CD14-positive monocyte (primary cell): ENCODE results near the gene FAXC. TPM values are rescaled to one million over a fixed set of nuclear protein-coding genes. Genes with fewer than 3 reads are reported as not detected.

Experiments
- DNase-seq, 3 donors: peaks; one replicate each; pipeline ENCODE4 v3.0.0-alpha.2; 2011 to 2022
- H2AFZ ChIP-seq: 2 replicates; pipeline ENCODE4 v1.6.0; 2012; ENCODE audit warnings: mild to moderate bottlenecking, low read depth, low read length, inconsistent platforms; ENCODE audit not compliant: insufficient read depth, poor library complexity, severe bottlenecking
- H3K27ac ChIP-seq, 2 donors: 1 replicate in 1 of 2; 2 replicates in 1 of 2; pipeline ENCODE4 v1.5.1; 2012 to 2013; ENCODE audit warnings: low read length in 2 of 2, control low read depth in 1 of 2, inconsistent platforms in 1 of 2, low read depth in 1 of 2, mild to moderate bottlenecking in 1 of 2
- H3K27me3 ChIP-seq, 2 donors: one replicate each; pipeline versions ENCODE4 v1.6.0 to v1.6.1; 2011 to 2013; ENCODE audit warnings: low read length in 2 of 2; ENCODE audit not compliant: control insufficient read depth in 2 of 2, insufficient read depth in 2 of 2
- H3K36me3 ChIP-seq, 2 donors: replicated peaks in 1 of 2; 1 replicate in 1 of 2; 2 replicates in 1 of 2; pipeline versions ENCODE4 v1.5.1 to v1.6.1; 2012 to 2013; ENCODE audit warnings: low read length in 2 of 2, control low read depth in 1 of 2, inconsistent platforms in 1 of 2, mild to moderate bottlenecking in 1 of 2; ENCODE audit not compliant: insufficient read depth in 2 of 2, control insufficient read depth in 1 of 2
- H3K4me1 ChIP-seq, 2 donors: 1 replicate in 1 of 2; 2 replicates in 1 of 2; pipeline versions ENCODE4 v1.5.1 to v1.6.1; 2012 to 2013; ENCODE audit warnings: low read length in 2 of 2, control low read depth in 1 of 2, inconsistent platforms in 1 of 2, mild to moderate bottlenecking in 1 of 2, moderate library complexity in 1 of 2; ENCODE audit not compliant: insufficient read depth in 2 of 2, control insufficient read depth in 1 of 2
- H3K4me2 ChIP-seq: replicated peaks from 2 replicates; pipeline ENCODE3; 2012; ENCODE audit warnings: low read length, moderate library complexity, mild to moderate bottlenecking; ENCODE audit not compliant: poor library complexity, severe bottlenecking; ENCODE audit errors: extremely low read depth
- H3K4me3 ChIP-seq, 3 experiments: fragments of 200-600 bp in 1 of 3; sonication (generic) in 1 of 3; replicated peaks in 1 of 3; 1 replicate in 2 of 3; 2 replicates in 1 of 3; pipeline ENCODE4 v1.5.1; 2011 to 2013; ENCODE audit warnings: low read length in 3 of 3, mild to moderate bottlenecking in 3 of 3, control low read depth in 2 of 3, low read depth in 2 of 3, inconsistent platforms in 1 of 3, moderate library complexity in 1 of 3
- H3K79me2 ChIP-seq: 2 replicates; pipeline ENCODE4 v1.6.0; 2012; ENCODE audit warnings: mild to moderate bottlenecking, control low read depth, inconsistent platforms, low read length, moderate library complexity; ENCODE audit not compliant: insufficient read depth
- H3K9ac ChIP-seq: 2 replicates; pipeline ENCODE4 v1.6.0; 2017; ENCODE audit warnings: low read length, mild to moderate bottlenecking; ENCODE audit not compliant: insufficient read depth, poor library complexity, severe bottlenecking
- H3K9me3 ChIP-seq, 2 donors: replicated peaks in 1 of 2; 1 replicate in 1 of 2; 2 replicates in 1 of 2; pipeline versions ENCODE4 v1.5.1 to v1.6.1; 2012 to 2013; ENCODE audit warnings: low read length in 2 of 2, control low read depth in 1 of 2; ENCODE audit not compliant: control insufficient read depth in 1 of 2, insufficient read depth in 1 of 2
- H4K20me1 ChIP-seq: 2 replicates; pipeline ENCODE4 v1.6.0; 2012; ENCODE audit warnings: mild to moderate bottlenecking, low read length, control low read depth, moderate library complexity; ENCODE audit not compliant: insufficient read depth
- H3K27ac Mint-ChIP-seq, 7 donors: one replicate each; pipeline ENCODE4 v1.8.0; 2020; ENCODE audit warnings: mild to moderate bottlenecking in 7 of 7, mixed read lengths in 7 of 7, moderate library complexity in 6 of 7, inconsistent platforms in 2 of 7
- H3K27me3 Mint-ChIP-seq, 3 donors: one replicate each; pipeline ENCODE4 v1.8.0; 2021 to 2022; ENCODE audit warnings: low read depth in 3 of 3, mild to moderate bottlenecking in 3 of 3, mixed read lengths in 3 of 3, moderate library complexity in 3 of 3, inconsistent platforms in 1 of 3
- H3K36me3 Mint-ChIP-seq, 2 donors: one replicate each; pipeline ENCODE4 v1.8.0; 2020; ENCODE audit warnings: mixed read lengths in 2 of 2, inconsistent platforms in 1 of 2, mild to moderate bottlenecking in 1 of 2
- H3K4me1 Mint-ChIP-seq: one replicate; pipeline ENCODE4 v1.8.0; 2020; ENCODE audit warnings: mild to moderate bottlenecking, mixed read lengths
- H3K4me3 Mint-ChIP-seq, 2 donors: one replicate each; pipeline ENCODE4 v1.8.0; 2020; ENCODE audit warnings: mild to moderate bottlenecking in 2 of 2, mixed read lengths in 2 of 2, moderate library complexity in 1 of 2
- H3K9me3 Mint-ChIP-seq, 7 donors: one replicate each; pipeline ENCODE4 v1.8.0; 2020 to 2022; ENCODE audit warnings: mixed read lengths in 7 of 7, mild to moderate bottlenecking in 6 of 7, moderate library complexity in 6 of 7, inconsistent platforms in 2 of 7
- WGBS: methylation state at CpG from one replicate; pipeline ENCODE4 v1.1.5; 2013; ENCODE audit warnings: missing lambda C conversion rate; ENCODE audit not compliant: insufficient coverage; 5-methylcytosine and 5-hydroxymethylcytosine counted together
- intact Hi-C, 2 donors: fragments of 100-400 bp; cut with micrococcal nuclease; formaldehyde crosslinking; loops; one replicate each; pipeline versions ENCODE4 v1.15.0 to v1.15.1; 2023
- polyA plus RNA-seq, 3 donors: library from polyadenylated mRNA; depleted of rRNA in 1 of 3; unstranded in 2 of 3; stranded (reverse) in 1 of 3; fragments of 300-500 nt in 2 of 3; fragments of >200 nt in 1 of 3; fragmentation: Illumina TruSeq in 2 of 3; gene quantifications; 1 replicate in 2 of 3; 2 replicates in 1 of 3; pipeline ENCODE4 v1.2.3, GENCODE V29; 2012 to 2021
- TF ChIP-seq, protein P1 (sequence below): fragments of 200-600 bp; IDR thresholded peaks from one replicate; pipeline ENCODE4 v1.8.0; 2022; ENCODE audit warnings: antibody characterized with exemption, mild to moderate bottlenecking

The FAXC gene
- polyA plus RNA-seq, 3 donors, result not detected

- Mint-ChIP-seq H3K4me3 (no peak overlapping the region), H3K4me1 (no peaks in the 10 kb centered on the region), H3K9me3 (no peaks in the 10 kb centered on the region), H3K27ac (no peak overlapping the region), H3K27me3 (peaks cover 0 to 6% (median 4%) of the 10 kb centered on the region in 3 donors), H3K36me3 (no peaks in the 10 kb centered on the region)
- WGBS, result no CpG with 5 or more reads among the region's 4 CpGs
- no peaks in the 10 kb centered on the region for H3K4me1 ChIP-seq
- no peaks in the 10 kb centered on the region for H4K20me1 ChIP-seq
- no peaks in the 10 kb centered on the region for H3K36me3 ChIP-seq
- no peak overlapping the region for H3K4me3 ChIP-seq
- TF ChIP-seq, protein P1, sequence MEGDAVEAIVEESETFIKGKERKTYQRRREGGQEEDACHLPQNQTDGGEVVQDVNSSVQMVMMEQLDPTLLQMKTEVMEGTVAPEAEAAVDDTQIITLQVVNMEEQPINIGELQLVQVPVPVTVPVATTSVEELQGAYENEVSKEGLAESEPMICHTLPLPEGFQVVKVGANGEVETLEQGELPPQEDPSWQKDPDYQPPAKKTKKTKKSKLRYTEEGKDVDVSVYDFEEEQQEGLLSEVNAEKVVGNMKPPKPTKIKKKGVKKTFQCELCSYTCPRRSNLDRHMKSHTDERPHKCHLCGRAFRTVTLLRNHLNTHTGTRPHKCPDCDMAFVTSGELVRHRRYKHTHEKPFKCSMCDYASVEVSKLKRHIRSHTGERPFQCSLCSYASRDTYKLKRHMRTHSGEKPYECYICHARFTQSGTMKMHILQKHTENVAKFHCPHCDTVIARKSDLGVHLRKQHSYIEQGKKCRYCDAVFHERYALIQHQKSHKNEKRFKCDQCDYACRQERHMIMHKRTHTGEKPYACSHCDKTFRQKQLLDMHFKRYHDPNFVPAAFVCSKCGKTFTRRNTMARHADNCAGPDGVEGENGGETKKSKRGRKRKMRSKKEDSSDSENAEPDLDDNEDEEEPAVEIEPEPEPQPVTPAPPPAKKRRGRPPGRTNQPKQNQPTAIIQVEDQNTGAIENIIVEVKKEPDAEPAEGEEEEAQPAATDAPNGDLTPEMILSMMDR, result no peak
- H3K4me2 ChIP-seq, result no peak overlapping the region
- no peaks in the 10 kb centered on the region for H3K27me3 ChIP-seq
- no peak overlapping the region for H3K9ac ChIP-seq
- H3K27ac ChIP-seq, result no peak overlapping the region
- no peaks in the 10 kb centered on the region for H3K9me3 ChIP-seq
- H2AFZ ChIP-seq, result no peak overlapping the region
- intact Hi-C loops, result no loop called here
- no peak for DNase-seq
- H3K79me2 ChIP-seq, result no peaks in the 10 kb centered on the region
Measured at GRCh38 chr6:99282479-99283062, 66.9 kb downstream of the FAXC start.

DNA sequence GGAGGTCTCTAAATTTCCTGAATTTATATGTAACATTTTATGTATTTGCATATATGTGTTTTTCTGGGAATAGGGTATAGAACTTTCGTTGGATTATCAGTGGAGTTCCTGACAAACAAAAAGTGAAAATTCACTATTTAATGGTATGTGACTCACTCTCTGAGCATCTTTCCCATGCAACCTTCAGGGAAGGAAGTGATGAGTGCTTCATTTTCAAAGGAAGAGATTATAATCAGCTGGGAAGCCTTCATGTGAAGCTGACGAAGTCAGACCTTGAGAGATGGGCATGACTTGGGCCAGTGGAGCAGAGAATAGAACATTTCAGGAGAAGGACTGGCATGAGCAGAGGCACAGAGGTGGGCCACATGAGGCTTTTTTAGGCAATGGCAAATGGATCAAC is 72.7 kb downstream of the FAXC start:
- Histone ChIP-seq H3K4me3 (no peak overlapping the region), H3K27me3 (no peaks in the 10 kb centered on the region), H4K20me1 (no peaks in the 10 kb centered on the region), H3K36me3 (no peaks in the 10 kb centered on the region), H3K27ac (no peak overlapping the region), H3K9ac (no peak overlapping the region), H3K9me3 (no peaks in the 10 kb centered on the region), H3K4me1 (no peaks in the 10 kb centered on the region), H2AFZ (no peak overlapping the region), H3K4me2 (no peak overlapping the region), H3K79me2 (no peaks in the 10 kb centered on the region)
- 100% methylated on average over 1 of the region's 2 CpGs for WGBS
- DNase-seq, result no peak
- H3K36me3 Mint-ChIP-seq, result no peaks in the 10 kb centered on the region
- H3K27me3 Mint-ChIP-seq, result peaks cover 0 to 2% (median 1%) of the 10 kb centered on the region in 3 donors
- no peak overlapping the region for H3K27ac Mint-ChIP-seq
- H3K4me3 Mint-ChIP-seq, result no peak overlapping the region
- H3K4me1 Mint-ChIP-seq, result no peaks in the 10 kb centered on the region
- intact Hi-C loops, result no loop called here
- TF ChIP-seq, protein P1, result no peak
- H3K9me3 Mint-ChIP-seq, result no peaks in the 10 kb centered on the region
